Motor neuron (in vitro differentiated cells): ENCODE results near the gene GPBAR1. TPM values are rescaled to one million over a fixed set of nuclear protein-coding genes. Genes with fewer than 3 reads are reported as not detected.

Experiments
- ATAC-seq, 8 experiments: fragments of 200-7000 bp; cut with Tn5 transposase; replicated peaks in 6 of 8; 2 replicates each; pipeline ENCODE4 v1.8.0; 2021; ENCODE audit warnings: mild to moderate bottlenecking in 8 of 8, moderate library complexity in 8 of 8
- H3K27ac ChIP-seq, 2 donors: fragments of 250-450 bp; sonication (Bioruptor Pico); 2 replicates each; pipeline ENCODE4 v1.9.0; 2021; ENCODE audit warnings: antibody characterized with exemption in 2 of 2, mild to moderate bottlenecking in 2 of 2, moderate library complexity in 1 of 2
- H3K4me1 ChIP-seq, 2 donors: fragments of 250-450 bp; sonication (Bioruptor Pico); replicated peaks in 1 of 2; 2 replicates each; pipeline ENCODE4 v1.6.1; 2021; ENCODE audit warnings: antibody characterized with exemption in 2 of 2, mild to moderate bottlenecking in 2 of 2, moderate library complexity in 1 of 2
- H3K4me3 ChIP-seq, 5 donors: fragments of 250-450 bp; sonication (Bioruptor Pico); 2 replicates each; pipeline ENCODE4 v1.9.0; 2021; ENCODE audit warnings: antibody characterized with exemption in 5 of 5, mild to moderate bottlenecking in 5 of 5, moderate library complexity in 4 of 5
- WGBS, 10 experiments: fragments of 450-650 bp; shearing (Covaris generic); methylation state at CpG; one replicate each; pipeline ENCODE4 v1.0.0; 2022; 5-methylcytosine and 5-hydroxymethylcytosine counted together
- in situ Hi-C, 9 experiments: fragments of 400-800 bp; cut with MboI; loops; one replicate each; pipeline ENCODE4 v1.15.0; 2021; ENCODE audit warnings: low sequenced_read_pairs in 9 of 9, low pct_unique_long_range_greater_than_20kb in 2 of 9; ENCODE audit not compliant: unreplicated experiment in 9 of 9
- total RNA-seq, 8 experiments: library from RNA; unstranded; fragments of 300-600 nt; gene quantifications; 2 replicates each; pipeline versions ENCODE4 v1.2.3 to v1.2.4, GENCODE V29; 2022

Gene GPBAR1
- total RNA-seq, 8 experiments from 2014 or later: 0.49 to 6.9 (median 0.85) TPM

- H3K27ac ChIP-seq: no peak overlapping the region
- no peak for ATAC-seq
- H3K4me3 ChIP-seq: no peak overlapping the region
- 88 to 100% (median 98%) methylated on average over 1 to 7 of the region's 17 CpGs; no CpG with 5 or more reads in 4 of the 10 experiments for WGBS, 10 experiments
- H3K4me1 ChIP-seq: peaks cover 24% of the 10 kb centered on the region in 2 donors
- in situ Hi-C loops: no loop called here
Measured at GRCh38 chr2:218263817-218264641, 3.2 kb downstream of the GPBAR1 start.

- no peak for ATAC-seq
- Histone ChIP-seq H3K27ac (no peak overlapping the region), H3K4me1 (peaks cover 25 to 26% of the 10 kb centered on the region in 2 donors), H3K4me3 (no peak overlapping the region)
- WGBS, 10 experiments: 96 to 97% methylated on average over 7 to 10 of the region's 22 CpGs; no CpG with 5 or more reads in 8 of the 10 experiments
- in situ Hi-C loops: no loop called here
Measured at GRCh38 chr2:218264773-218265561, 4.2 kb downstream of the GPBAR1 start.

GRCh38 chr2:218265626-218266025 is 4.8 kb downstream of the GPBAR1 start:
- Histone ChIP-seq H3K27ac (no peak overlapping the region), H3K4me1 (peaks cover 23% of the 10 kb centered on the region in 2 donors), H3K4me3 (no peak overlapping the region)
- WGBS, 10 experiments: 60 to 86% methylated on average over 1 to 2 of the region's 8 CpGs; no CpG with 5 or more reads in 8 of the 10 experiments
- in situ Hi-C loops: no loop called here
- ATAC-seq: no peak

- H3K4me1 ChIP-seq: peaks cover 19% of the 10 kb centered on the region in 2 donors
- WGBS, 10 experiments: 80 to 100% (median 100%) methylated on average over 1 to 4 of the region's 15 CpGs; no CpG with 5 or more reads in 3 of the 10 experiments
- in situ Hi-C loops: no loop called here
- H3K27ac ChIP-seq: no peak overlapping the region
- no peak overlapping the region for H3K4me3 ChIP-seq
- ATAC-seq: no peak
Measured at GRCh38 chr2:218266316-218266979, 5.6 kb downstream of the GPBAR1 start.

- peaks cover 11 to 12% of the 10 kb centered on the region in 2 donors for H3K4me1 ChIP-seq
- no peak for ATAC-seq
- no peak overlapping the region for H3K4me3 ChIP-seq
- in situ Hi-C loops: no loop called here
- WGBS, 10 experiments: 86 to 100% (median 98%) methylated on average over 1 to 5 of the region's 6 CpGs; no CpG with 5 or more reads in 6 of the 10 experiments
- no peak overlapping the region for H3K27ac ChIP-seq
Measured at GRCh38 chr2:218267259-218267658, 6.4 kb downstream of the GPBAR1 start.

GRCh38 chr2:218269900-218270720 is 9.3 kb downstream of the GPBAR1 start, which contains the start of the genes AAMP and PNKD:
Gene AAMP, minus strand, starts transcription at chr2:218270137. Its CDS starts 51 bp downstream, at chr2:218270086.
Gene PNKD, plus strand, starts transcription at chr2:218270519. Its CDS starts 17 bp downstream, at chr2:218270536.
- ATAC-seq: peak; percentile 65 to 95 (median 93)
- H3K27ac ChIP-seq: peak within 1 kb of the TSS; percentile 38 to 75
- WGBS, 10 experiments: 0% methylated on average over 2 to 15 of the region's 64 CpGs; no CpG with 5 or more reads in 7 of the 10 experiments
- peaks cover 10 to 12% of the 10 kb centered on the region in 2 donors for H3K4me1 ChIP-seq
- peak within 1 kb of the TSS; percentile 57 to 89 (median 67) for H3K4me3 ChIP-seq
- in situ Hi-C loops: no loop called here

- Histone ChIP-seq H3K27ac (peak overlapping the region in 1 of 2 donors; percentile 62), H3K4me3 (peak overlapping the region; percentile 57 to 77 (median 63)), H3K4me1 (peaks cover 10 to 12% of the 10 kb centered on the region in 2 donors)
- WGBS, 10 experiments: 0 to 2% (median 0%) methylated on average over 1 to 15 of the region's 23 CpGs; no CpG with 5 or more reads in 1 of the 10 experiments
- in situ Hi-C loops: no loop called here
- ATAC-seq: peak in 4 of 8 experiments; percentile 0
Measured at GRCh38 chr2:218270721-218271486, 10.1 kb downstream of the GPBAR1 start.

- H3K4me3 ChIP-seq: peak overlapping the region; percentile 57 to 77 (median 63)
- in situ Hi-C loops: no loop called here
- H3K4me1 ChIP-seq: peaks cover 10 to 12% of the 10 kb centered on the region in 2 donors
- 76 to 78% methylated on average over 1 to 2 of the region's 4 CpGs; no CpG with 5 or more reads in 8 of the 10 experiments for WGBS, 10 experiments
- no peak overlapping the region for H3K27ac ChIP-seq
- no peak for ATAC-seq
Measured at GRCh38 chr2:218271487-218271797, 10.6 kb downstream of the GPBAR1 start.

- WGBS, 10 experiments: 31 to 100% (median 60%) methylated on average over 1 to 5 of the region's 5 CpGs; no CpG with 5 or more reads in 1 of the 10 experiments
Measured at GRCh38 chr2:218271865-218272530, 11.2 kb downstream of the GPBAR1 start.

GRCh38 chr2:218272531-218273212 is 11.9 kb downstream of the GPBAR1 start:
- in situ Hi-C loops: no loop called here
- peak overlapping the region in 1 of 5 donors; percentile 8 for H3K4me3 ChIP-seq

More at GRCh38 chr2:218271865-218272530, 11.2 kb downstream of the GPBAR1 start:
- Histone ChIP-seq H3K4me3 (no peak overlapping the region), H3K27ac (no peak overlapping the region), H3K4me1 (peaks cover 10 to 12% of the 10 kb centered on the region in 2 donors)
- no peak for ATAC-seq
- in situ Hi-C loops: no loop called here

More at GRCh38 chr2:218272531-218273212, 11.9 kb downstream of the GPBAR1 start:
- peak in 3 of 8 experiments; percentile 30 to 48 (median 38) for ATAC-seq
- Histone ChIP-seq H3K27ac (no peak overlapping the region), H3K4me1 (peaks cover 10 to 12% of the 10 kb centered on the region in 2 donors)
- 0 to 100% methylated on average over 1 of the region's 18 CpGs; no CpG with 5 or more reads in 8 of the 10 experiments for WGBS, 10 experiments
